ENCODE data around the gene SPPL2B.

Gene SPPL2B

GRCh38 chr19:2360833-2361232 is 32.3 kb downstream of the SPPL2B start:
- Histone ChIP-seq H3K27ac (no peak overlapping the region), H3K4me1 (no peaks in the 10 kb centered on the region), H3K27me3 (ENCODE audit: control insufficient read depth, insufficient read depth, low read length) (no peaks in the 10 kb centered on the region), H3K79me2 (no peaks in the 10 kb centered on the region), H3K4me3 (ENCODE audit: low read depth, low read length) (no peak overlapping the region), H2AFZ (no peak overlapping the region), H3K36me3 (ENCODE audit: control insufficient read depth, insufficient read depth, low read length) (no peaks in the 10 kb centered on the region), H3K4me2 (ENCODE audit: low read length) (no peak overlapping the region), H3K9ac (no peak overlapping the region), H3K9me3 (ENCODE audit: control insufficient read depth, low read length) (no peaks in the 10 kb centered on the region)
- TF ChIP-seq CTCF (IDR thresholded peaks at IDR 0.05), result no peak

DNA sequence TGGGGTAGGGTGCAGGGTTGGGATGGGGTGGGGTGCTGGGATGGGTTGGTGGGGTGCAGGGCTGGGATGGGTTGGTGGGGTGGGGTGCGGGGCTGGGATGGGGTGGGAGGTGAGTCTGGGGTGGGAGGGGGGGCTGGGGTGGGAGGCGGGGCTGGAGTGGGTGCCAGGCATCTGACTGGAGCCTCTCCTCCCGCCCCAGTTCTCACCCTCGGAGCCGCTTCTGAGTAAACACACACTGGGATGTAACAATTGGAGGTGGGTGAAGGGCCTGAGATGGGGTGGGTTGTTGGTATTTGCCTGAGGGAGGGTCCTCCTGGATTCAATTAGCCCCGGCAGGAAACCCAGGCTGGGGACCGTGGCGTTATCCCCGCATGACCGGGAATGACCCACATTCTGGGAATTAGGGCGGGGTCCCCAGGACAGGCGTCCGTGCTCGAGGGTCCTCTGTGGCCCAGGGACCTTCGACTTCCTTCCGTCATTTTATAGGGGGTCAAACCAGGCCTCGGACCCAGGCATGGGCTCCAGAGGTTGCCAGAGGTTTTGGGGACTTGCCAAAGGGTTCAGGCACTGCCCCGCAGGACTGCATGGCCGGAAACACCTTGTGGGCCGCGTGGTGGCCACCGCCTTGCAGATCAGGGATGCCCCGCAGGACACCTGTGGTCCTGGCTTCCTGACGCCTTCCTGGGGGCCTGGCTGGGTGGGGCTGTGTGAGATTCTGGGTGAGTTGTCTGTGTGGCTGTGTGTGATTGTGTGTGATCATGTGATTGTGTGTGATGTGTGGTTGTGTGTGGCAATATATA is 33.0 kb downstream of the SPPL2B start:
- H3K9me3 ChIP-seq (ENCODE audit: control insufficient read depth, low read length), result no peaks in the 10 kb centered on the region
- no peak overlapping the region for H3K4me3 ChIP-seq (ENCODE audit: low read depth, low read length)
- no peaks in the 10 kb centered on the region for H3K36me3 ChIP-seq (ENCODE audit: control insufficient read depth, insufficient read depth, low read length)
- H3K79me2 ChIP-seq, result no peaks in the 10 kb centered on the region
- H3K4me2 ChIP-seq (ENCODE audit: low read length), result no peak overlapping the region
- H3K27ac ChIP-seq, result no peak overlapping the region
- H3K4me1 ChIP-seq, result no peaks in the 10 kb centered on the region
- H2AFZ ChIP-seq, result no peak overlapping the region
- no peak for TF ChIP-seq CTCF (IDR thresholded peaks at IDR 0.05)
- H3K9ac ChIP-seq, result no peak overlapping the region
- no peaks in the 10 kb centered on the region for H3K27me3 ChIP-seq (ENCODE audit: control insufficient read depth, insufficient read depth, low read length)

GRCh38 chr19:2362046-2362969 is 33.8 kb downstream of the SPPL2B start:
- Histone ChIP-seq H3K9me3 (ENCODE audit: control insufficient read depth, low read length) (no peaks in the 10 kb centered on the region), H3K4me2 (ENCODE audit: low read length) (no peak overlapping the region), H3K4me1 (no peaks in the 10 kb centered on the region), H3K27ac (no peak overlapping the region), H3K4me3 (ENCODE audit: low read depth, low read length) (no peak overlapping the region), H3K79me2 (no peaks in the 10 kb centered on the region), H3K27me3 (ENCODE audit: control insufficient read depth, insufficient read depth, low read length) (no peaks in the 10 kb centered on the region), H2AFZ (no peak overlapping the region), H3K36me3 (ENCODE audit: control insufficient read depth, insufficient read depth, low read length) (no peaks in the 10 kb centered on the region), H3K9ac (no peak overlapping the region)
- no peak for TF ChIP-seq CTCF (IDR thresholded peaks at IDR 0.05)

DNA sequence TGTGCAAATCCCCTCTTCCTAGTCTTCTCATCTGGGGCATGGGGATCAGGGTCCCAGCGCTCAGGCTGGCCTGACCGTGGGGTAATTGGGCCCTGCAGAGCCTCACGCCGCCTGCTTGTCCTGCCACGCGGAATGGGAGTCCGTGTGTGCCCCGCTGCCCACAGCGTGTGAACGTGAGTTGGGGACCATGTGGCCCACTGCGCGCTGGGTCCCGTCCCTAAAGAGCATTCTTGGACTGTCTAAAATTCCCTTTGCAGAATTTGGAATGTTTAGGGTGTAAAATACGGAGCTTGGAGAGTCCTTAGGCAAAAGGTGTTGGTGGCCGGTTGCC is 34.5 kb downstream of the SPPL2B start:
- no peak overlapping the region for H3K4me3 ChIP-seq (ENCODE audit: low read depth, low read length)
- H3K27me3 ChIP-seq (ENCODE audit: control insufficient read depth, insufficient read depth, low read length), result no peaks in the 10 kb centered on the region
- no peak overlapping the region for H2AFZ ChIP-seq
- H3K36me3 ChIP-seq (ENCODE audit: control insufficient read depth, insufficient read depth, low read length), result no peaks in the 10 kb centered on the region
- H3K4me2 ChIP-seq (ENCODE audit: low read length), result no peak overlapping the region
- H3K4me1 ChIP-seq, result no peaks in the 10 kb centered on the region
- H3K9ac ChIP-seq, result no peak overlapping the region
- H3K27ac ChIP-seq, result no peak overlapping the region
- no peaks in the 10 kb centered on the region for H3K79me2 ChIP-seq
- TF ChIP-seq CTCF (IDR thresholded peaks at IDR 0.05), result no peak
- no peaks in the 10 kb centered on the region for H3K9me3 ChIP-seq (ENCODE audit: control insufficient read depth, low read length)
